NCI-H524 treated with DMSO at 0.1 percent for 48 hours (cell line): Measurements from ENCODE around the gene NOC4L.

ENCODE experiments used
- DNase-seq: peaks from one replicate; lab custom pipeline; 2025; lab: John Stamatoyannopoulos, UW

Gene NOC4L

GRCh38 chr12:132199101-132199500 lies 54.8 kb downstream of the NOC4L start:
- DNase-seq, result no peak

- DNase-seq, result no peak
Observed at GRCh38 chr12:132199526-132200319, 55.5 kb downstream of the NOC4L start.

- no peak for DNase-seq
Observed at GRCh38 chr12:132200800-132201199, 56.5 kb downstream of the NOC4L start.

- no peak for DNase-seq
Observed at GRCh38 chr12:132201391-132202120, 57.3 kb downstream of the NOC4L start.
